HG02571 (cell line): ENCODE data around the gene PDHX.
"Not testable (repeated sequence)": the region's sequence is repeated elsewhere in the genome, so short reads cannot be mapped to it uniquely, and the experiment has no call there.

ENCODE experiments used
- ATAC-seq: cut with Tn5 transposase; IDR thresholded peaks from one replicate; pipeline ENCODE4 v1.9.1; 2021; ENCODE audit warnings: mild to moderate bottlenecking, moderate library complexity; ENCODE audit not compliant: unreplicated experiment

Gene PDHX

GRCh38 chr11:35013514-35014233 is 97.3 kb downstream of the PDHX start:
- ATAC-seq = no peak

GRCh38 chr11:35014346-35014745 is 97.9 kb downstream of the PDHX start:
- no peak for ATAC-seq

GRCh38 chr11:35015621-35016387 is 99.4 kb downstream of the PDHX start:
- ATAC-seq = no peak

GRCh38 chr11:35016916-35017315 is 100.5 kb downstream of the PDHX start:
- no peak for ATAC-seq

- no peak for ATAC-seq
These were observed 101.3 kb downstream of the PDHX start for GRCh38 chr11:35017528-35018342.

- no peak for ATAC-seq
These were observed 105.2 kb downstream of the PDHX start for GRCh38 chr11:35021589-35021988.

GRCh38 chr11:35023940-35024339 is 107.5 kb downstream of the PDHX start:
- not testable (repeated sequence) for ATAC-seq

- not testable (repeated sequence) for ATAC-seq
These were observed 111.6 kb downstream of the PDHX start for GRCh38 chr11:35028007-35028406.

- peak; percentile 79 for ATAC-seq
These were observed 113.7 kb downstream of the PDHX start for GRCh38 chr11:35029979-35030682.

GRCh38 chr11:35030716-35031213 is 114.3 kb downstream of the PDHX start:
- ATAC-seq = no peak

GRCh38 chr11:35031346-35031745 is 114.9 kb downstream of the PDHX start:
- ATAC-seq = no peak

- ATAC-seq = no peak
These were observed 115.4 kb downstream of the PDHX start for GRCh38 chr11:35031867-35032266.

GRCh38 chr11:35033011-35033410 is 116.6 kb downstream of the PDHX start:
- no peak for ATAC-seq

GRCh38 chr11:35034401-35034800 is 118.0 kb downstream of the PDHX start:
- no peak for ATAC-seq

- no peak for ATAC-seq
These were observed 119.5 kb downstream of the PDHX start for GRCh38 chr11:35035894-35036408.

- ATAC-seq = no peak
These were observed 120.2 kb downstream of the PDHX start for GRCh38 chr11:35036639-35037038.

- ATAC-seq = no peak
These were observed 122.0 kb downstream of the PDHX start for GRCh38 chr11:35038211-35038928.

GRCh38 chr11:35039076-35039475 is 122.7 kb downstream of the PDHX start:
- no peak for ATAC-seq

GRCh38 chr11:35040221-35040942 is 124.0 kb downstream of the PDHX start:
- ATAC-seq = peak; percentile 65
